Endometrial microvascular endothelial cells (primary cell): Measurements from ENCODE around the gene DLG1. TPM values are rescaled to one million over a fixed set of nuclear protein-coding genes. Genes with fewer than 3 reads are reported as not detected.

Source experiments
- in situ Hi-C: cut with HindIII; loops from 2 replicates; pipeline ENCODE4 v1.10.0; 2017; ENCODE audit warnings: low sequenced_read_pairs, low pct_unique_long_range_greater_than_20kb; ENCODE audit errors: inconsistent ontology term
- total RNA-seq: library from RNA; depleted of rRNA; stranded (reverse); fragments of >200 nt; gene quantifications from one replicate; pipeline ENCODE4 v1.2.3, GENCODE V29; 2015; ENCODE audit errors: inconsistent ontology term

Gene DLG1
- total RNA-seq, 1 donor from 2014 or later, result 32.8 TPM

DNA sequence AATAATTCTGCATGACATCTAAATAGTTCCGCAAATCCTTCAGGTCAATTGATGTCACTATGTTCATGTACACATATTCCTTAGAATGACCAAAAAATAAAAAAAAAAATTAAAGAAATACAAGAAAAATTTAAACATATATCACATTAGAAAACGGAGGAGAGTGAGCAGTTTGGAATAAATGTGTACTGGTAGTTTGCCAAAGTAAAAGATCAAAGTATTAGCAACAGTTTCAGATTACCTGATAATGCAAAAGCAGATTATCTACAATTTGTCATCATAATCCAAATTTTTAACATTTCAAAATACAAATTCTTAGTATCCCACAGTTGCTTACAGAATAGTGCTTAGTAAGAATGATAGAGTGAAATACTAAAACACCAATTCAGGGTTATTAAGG, 1.9 kb downstream of the DLG1 start:
- in situ Hi-C loops, result loop anchor here (25.0 kb wide), 1 partner anchor 166 kb away; no protein-coding TSS in a partner anchor

DNA sequence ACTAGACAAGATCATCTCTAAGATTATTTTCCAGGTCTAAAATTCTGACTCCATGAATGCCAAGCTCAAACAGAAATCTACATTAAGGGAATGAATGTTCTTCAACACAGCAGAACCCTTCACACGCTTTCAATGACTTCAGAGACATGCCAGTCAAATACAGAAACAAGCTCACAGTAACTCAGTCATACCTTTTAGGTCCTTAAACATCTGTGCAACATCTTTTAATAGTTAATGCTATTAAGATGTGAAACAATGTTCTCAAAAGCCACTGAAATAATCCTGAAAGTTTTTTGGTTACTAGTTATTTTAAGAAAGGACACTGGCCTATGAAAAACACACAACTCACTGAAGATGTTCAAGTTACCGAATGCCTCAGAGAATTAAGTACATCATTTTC, 2.5 kb downstream of the DLG1 start:
- in situ Hi-C loops, result loop anchor here (25.0 kb wide), 1 partner anchor 166 kb away; no protein-coding TSS in a partner anchor

DNA sequence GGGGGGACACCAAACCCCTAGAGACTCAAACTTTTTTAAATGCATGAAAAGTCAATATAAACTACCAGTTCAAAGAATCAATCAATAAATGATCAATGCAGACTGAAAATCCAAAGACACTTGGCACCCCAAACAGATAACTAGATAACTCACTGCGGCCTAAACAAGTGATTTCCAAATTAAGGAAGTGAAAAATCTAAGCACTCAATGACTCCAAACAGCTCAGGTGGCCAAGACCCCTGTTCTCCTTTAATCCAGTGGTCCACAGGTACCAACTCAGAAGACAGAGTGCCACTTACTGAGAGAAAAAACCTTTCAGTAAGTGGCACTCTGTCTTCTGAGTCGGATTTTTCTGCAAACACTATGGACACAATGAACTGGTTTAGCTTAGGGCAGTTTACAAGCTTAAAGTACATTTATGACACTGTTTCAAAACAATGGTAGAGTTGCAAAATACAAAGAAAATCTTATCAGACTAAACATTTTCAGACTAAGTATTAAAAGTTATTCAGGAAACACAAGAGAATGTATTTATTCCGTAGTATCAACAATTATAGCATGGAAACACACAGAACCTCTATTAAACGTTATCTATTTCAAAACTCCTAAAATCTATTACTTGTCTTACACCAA, 4.7 kb downstream of the DLG1 start:
- in situ Hi-C loops, result loop anchor here (25.0 kb wide), 1 partner anchor 169 kb away; no protein-coding TSS in a partner anchor

DNA sequence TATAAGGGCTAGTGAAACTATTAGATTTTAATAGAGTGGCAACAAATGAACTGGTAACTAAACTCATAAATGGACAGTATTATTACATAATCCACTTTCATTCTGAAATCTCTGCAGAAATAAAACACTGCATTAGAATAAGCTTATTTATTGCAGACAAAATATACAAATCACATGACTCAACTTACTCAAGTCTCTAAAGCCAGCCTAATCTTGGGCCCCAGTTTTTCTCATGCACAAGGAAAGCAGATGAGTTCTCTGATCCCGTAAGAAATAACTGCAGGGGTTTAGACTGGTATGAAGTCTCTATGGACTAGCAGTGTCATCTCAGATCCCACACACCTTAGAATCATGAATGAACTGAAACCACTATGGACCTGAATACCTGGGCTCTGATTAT, 5.8 kb downstream of the DLG1 start:
- in situ Hi-C loops, result loop anchor here (25.0 kb wide), 1 partner anchor 170 kb away; no protein-coding TSS in a partner anchor

DNA sequence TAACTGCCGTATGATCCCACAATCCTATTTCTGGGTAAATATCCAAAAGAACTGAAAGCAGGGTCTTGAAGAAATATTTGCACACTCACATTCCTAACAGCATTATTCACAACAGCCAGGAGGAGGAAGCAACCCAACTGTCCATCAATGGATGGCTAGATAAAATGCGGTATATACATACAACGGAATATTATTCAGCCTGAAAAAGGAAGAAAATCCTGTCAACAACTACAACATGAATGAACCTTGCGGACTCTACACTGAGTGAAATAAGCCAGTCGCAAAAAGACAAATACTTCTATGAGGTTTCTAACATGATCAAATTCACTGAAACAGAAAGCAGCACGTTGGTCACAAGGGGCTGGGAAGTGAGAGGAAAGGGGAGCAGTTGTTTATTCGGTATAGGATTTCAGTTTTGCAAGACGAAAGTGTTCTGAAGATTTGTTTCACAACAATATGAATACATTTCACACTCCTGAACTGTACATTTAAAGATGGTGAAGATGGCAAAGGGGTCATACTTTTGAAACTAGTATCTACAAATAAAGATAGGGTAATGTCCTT, 6.2 kb downstream of the DLG1 start:
- in situ Hi-C loops, result loop anchor here (25.0 kb wide), 1 partner anchor 170 kb away; no protein-coding TSS in a partner anchor

DNA sequence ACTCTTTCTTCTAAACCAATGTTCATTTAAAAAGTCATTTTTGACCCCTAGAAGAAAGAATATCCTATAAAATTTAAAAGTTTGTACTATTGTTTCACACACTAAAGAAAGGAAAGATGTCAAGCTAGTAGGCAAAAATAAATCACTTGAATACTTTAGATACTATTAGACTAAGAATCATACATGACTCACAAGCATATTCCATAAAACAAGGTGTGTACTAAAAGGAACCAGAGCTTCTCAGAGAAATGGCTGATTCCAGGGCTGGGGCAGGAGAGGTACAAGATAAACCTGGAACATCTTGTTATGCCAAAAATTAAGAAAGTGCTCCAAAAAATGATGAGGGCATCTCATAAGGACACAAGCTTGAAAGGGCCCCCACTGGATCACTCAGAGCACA, 8.7 kb downstream of the DLG1 start:
- in situ Hi-C loops, result loop anchor here (25.0 kb wide), 1 partner anchor 173 kb away; no protein-coding TSS in a partner anchor

DNA sequence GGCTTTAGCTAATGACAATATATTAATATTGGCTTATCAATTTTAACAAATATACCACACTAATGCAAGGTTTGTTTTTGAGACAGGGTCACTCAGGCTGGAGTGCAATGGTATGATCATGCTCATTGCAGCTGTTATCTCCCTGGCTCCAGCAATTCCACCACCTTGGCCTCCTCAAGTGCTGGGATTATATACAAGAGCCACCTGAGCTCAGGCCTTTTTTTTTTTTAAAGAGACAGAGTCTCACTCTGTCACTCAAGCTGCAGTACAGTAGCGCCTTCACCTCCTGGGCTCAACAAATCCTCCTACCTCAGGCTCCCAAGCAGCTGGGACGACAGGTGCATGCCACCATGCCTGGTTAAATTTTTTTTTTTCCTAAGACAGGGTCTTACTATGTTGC, 11.7 kb downstream of the DLG1 start:
- in situ Hi-C loops, result loop anchor here (25.0 kb wide), 1 partner anchor 176 kb away; no protein-coding TSS in a partner anchor

DNA sequence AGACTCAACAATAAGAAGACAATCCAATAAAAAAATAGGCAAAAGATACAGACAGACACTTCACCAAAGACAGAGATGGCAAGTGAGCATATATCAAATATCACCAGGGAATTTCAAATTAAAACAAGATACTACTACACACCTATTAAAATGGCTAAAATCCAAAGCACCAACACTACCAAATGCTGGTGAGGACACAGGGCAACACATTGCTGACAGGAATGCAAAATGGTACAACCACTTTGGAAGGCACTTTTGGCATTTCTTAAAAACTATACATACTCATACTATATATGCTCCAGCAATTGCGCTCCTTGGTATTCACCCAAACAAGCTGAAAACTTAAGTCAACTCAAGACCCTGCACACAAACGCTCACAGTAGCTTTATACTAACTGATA, 12.9 kb downstream of the DLG1 start:
- in situ Hi-C loops, result loop anchor here (25.0 kb wide), 1 partner anchor 177 kb away; no protein-coding TSS in a partner anchor

DNA sequence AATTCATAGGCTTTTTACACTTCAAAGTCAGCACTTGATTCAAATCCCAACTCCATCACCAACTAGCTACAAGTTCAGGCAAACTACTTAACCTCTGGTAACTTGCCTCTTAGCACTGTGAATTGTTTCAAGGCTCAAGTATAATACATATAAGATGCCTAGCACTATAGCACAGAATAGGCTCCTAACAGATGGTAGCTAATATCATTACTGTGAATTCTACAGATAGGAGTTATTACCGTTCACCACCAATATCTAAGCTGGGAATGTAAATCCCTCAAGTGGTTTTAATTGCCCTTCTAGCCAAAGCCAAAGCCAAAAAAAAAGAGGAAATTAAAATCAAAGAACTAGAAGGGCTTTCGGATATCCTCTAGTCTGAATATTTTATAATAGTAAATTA, 15.4 kb downstream of the DLG1 start:
- in situ Hi-C loops, result loop anchor here (25.0 kb wide), 1 partner anchor 179 kb away; no protein-coding TSS in a partner anchor

DNA sequence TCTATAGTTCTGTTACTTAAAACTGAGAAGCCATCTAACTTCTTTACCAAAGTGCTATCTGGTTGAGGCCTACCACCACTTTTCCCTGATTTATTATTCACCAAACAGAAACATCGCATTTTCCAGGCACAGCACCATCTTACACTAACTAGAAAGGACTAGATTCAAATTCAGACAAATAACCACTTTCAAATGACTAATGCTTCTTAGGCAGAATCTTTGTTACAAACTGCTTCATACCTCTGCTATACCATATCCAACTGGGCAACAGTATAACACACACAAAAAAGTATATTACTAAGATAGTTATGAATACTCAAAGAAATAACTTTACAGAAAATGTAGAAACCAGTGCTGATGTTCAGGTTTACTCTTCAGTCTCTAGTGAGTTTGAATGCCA, 16.6 kb downstream of the DLG1 start:
- in situ Hi-C loops, result loop anchor here (25.0 kb wide), 1 partner anchor 180 kb away; no protein-coding TSS in a partner anchor

DNA sequence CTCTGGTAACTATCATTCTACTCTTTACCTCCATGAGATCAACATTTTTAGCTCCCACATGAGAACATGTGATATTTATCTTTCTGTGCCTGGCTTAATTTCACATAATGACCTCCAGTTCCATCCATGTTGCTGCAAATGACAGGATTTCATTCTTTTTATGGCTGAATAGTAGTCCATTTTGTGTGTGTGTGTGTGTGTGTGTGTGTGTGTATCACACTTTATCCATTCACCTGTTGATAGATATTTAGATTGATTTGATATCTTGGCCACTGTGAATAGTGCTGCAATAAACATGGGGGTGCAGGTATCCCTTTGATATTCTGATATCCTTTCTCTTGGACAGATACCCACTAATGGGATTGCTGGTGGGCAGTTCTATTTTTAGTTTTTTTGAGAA, 18.3 kb downstream of the DLG1 start:
- in situ Hi-C loops, result loop anchor here (25.0 kb wide), 1 partner anchor 182 kb away; no protein-coding TSS in a partner anchor

DNA sequence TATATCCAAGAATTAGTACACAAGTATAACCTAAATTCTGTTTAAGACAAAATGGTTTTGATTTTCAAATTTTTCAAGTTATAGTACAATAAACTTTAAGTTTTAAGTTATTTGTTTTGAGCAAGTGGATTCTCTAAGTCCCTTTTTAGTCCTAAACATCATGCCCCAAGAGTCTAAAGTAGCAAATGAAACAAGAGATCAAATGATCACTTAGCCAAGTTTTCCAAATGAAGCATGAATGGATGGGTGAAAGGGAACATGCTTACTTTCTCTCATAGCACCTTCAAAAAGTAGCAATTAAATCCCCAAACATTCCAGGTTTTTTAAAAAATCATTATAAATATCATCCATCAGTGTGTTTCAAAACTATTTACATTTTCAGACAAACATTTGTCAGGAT, 19.5 kb downstream of the DLG1 start:
- in situ Hi-C loops, result loop anchor here (25.0 kb wide), 1 partner anchor 183 kb away; no protein-coding TSS in a partner anchor

DNA sequence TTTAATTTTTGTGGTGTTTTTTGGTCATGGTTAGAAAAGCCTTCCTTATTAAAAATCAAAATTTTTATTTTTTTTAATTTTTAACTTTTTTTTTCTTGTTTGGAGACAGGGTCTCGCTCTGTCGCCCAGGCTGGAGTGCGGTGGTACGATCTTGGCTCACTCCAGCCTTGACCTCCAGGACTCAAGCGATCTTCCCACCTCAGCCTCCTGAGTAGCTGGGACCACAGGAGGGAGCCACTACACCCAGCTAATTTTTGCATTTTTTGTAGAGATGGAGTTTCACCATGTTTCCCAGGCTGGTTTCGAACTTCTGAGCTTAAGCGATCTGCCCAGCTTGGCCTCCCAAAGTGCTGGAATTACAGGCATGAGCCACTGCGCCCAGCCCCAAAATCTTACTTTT, 21.6 kb downstream of the DLG1 start:
- in situ Hi-C loops, result loop anchor here (25.0 kb wide), 1 partner anchor 185 kb away; no protein-coding TSS in a partner anchor

DNA sequence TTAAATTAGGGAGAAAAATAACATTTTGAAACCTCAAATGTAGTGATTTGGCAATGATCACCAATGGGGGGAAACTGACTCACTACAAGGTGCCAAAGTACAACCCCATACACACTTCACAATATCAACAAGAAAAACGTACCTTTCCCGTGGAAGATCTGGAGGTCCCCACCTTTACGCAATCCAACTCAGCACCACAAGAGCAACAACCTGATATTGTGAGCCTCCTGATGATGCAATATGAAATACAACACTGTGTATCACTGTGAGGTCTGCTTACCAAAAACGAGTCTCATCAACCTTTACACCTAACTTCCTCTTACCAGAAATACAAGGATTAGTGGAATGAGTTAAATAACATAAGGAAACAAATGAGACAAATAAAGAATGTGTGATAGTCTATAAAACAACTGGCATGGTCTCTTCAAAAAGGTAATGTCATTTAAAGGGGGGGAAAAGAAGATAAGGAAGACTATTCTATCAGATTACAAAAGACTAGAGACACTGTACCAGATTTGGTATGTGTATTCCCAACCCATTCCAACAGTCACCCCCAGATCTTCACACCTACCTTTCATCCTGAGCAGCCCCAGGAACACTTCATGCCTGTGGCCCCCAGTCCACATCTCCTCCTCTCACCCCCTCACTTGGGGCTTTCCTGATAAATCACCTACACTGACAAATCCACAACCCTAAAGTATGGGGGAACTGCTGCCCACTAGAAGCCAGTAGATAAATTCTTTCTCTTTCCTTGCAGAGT, 27.7 kb downstream of the DLG1 start:
- in situ Hi-C loops, result no loop called here

DNA sequence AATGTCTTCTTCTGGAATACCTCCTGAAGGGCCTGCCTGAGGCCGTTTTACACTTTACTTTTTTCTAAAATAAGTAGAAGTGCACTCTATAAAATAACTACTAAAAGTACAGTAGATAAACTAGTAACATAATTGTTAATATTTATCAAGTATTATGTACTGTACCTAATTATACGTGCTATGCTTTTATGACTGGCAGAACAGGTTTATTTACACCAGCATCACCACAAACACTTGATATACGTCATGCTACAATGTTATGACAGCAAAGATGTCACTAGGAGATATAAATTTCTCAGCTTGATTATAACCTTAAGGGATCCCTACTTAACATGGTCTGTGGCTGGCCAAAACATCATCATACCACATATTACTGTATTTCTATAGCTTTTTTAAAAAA, 29.4 kb downstream of the DLG1 start:
- in situ Hi-C loops, result no loop called here

DNA sequence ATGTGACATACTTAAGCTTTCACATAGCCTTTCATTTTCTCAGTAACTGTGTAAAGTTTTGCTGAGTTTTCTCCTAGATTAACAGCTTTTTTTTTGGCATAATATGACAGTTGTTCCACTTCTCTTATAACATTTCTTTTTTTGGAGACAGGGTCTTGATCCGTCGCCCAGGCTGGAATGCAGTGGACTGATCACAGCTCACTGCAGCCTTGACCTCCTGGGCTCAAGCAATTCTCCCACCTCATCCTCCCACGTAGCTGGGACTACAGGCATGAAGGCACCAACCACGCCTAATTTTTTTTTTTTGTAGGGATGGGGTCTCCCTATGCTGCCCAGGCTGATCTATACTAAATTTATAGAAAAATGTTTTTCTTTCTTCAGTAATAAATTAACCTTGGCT, 30.1 kb downstream of the DLG1 start:
- in situ Hi-C loops, result no loop called here

DNA sequence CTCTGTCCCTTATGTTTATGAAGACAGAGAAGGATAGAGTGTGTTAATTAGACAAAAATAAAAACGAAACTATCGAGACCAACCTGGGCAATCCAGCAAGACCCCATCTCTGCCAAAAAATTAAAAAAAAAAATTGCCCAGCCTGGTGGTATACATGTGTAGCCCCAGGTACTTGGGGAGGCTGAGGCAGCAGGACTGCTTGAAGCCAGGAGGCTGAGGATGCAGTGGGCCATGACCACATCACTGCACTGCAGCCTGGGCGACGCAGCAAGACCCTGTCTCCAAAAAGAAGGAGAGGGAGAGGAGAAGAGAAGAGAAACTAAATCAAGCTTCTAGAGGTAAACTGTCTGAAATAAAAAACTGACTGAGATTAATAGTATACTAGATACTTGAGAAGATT, 32.1 kb downstream of the DLG1 start:
- in situ Hi-C loops, result no loop called here

DNA sequence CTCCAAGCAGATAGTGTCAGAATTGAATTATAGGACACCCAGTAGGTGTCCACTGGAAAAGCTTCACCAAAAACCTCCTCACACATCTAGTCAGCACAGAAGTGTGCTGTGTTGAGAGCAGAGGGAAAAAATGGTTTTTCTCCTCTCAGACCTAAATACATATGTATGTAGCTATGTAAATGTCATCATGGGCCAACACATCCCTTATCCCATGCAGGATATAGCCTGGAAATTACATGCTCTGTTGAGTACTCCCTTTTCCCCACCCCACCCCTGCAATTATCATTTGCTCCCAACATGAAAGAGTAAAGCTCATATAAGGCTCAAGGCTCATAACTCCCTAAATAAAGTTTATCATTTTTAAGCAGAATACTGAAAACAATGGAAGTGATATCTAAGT, 35.7 kb downstream of the DLG1 start:
- in situ Hi-C loops, result no loop called here

DNA sequence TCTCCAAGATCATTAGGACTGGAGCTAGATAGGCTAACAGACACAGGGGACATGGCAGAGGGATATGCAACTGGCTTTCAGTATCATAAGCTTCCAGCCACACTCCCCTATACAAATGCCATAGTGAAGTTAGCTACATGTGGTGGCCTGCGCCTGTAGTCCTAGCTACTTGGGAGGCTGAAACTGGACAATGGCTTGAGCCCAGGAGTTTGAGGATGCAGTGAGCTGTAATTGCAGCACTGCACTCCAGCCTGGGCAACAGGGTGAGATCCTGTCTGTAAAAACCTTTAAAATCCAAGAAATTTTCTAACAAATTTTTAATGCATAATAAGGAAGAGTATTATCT, 37.3 kb downstream of the DLG1 start:
- in situ Hi-C loops, result no loop called here
